Activated CD4-positive, CD25-positive, alpha-beta regulatory T cell (primary cell): ENCODE results near the gene ARID1B.

Source experiments
- DNase-seq, 4 experiments: peaks; one replicate each; lab custom pipeline; 2025; lab: John Stamatoyannopoulos, UW

The ARID1B gene

DNA sequence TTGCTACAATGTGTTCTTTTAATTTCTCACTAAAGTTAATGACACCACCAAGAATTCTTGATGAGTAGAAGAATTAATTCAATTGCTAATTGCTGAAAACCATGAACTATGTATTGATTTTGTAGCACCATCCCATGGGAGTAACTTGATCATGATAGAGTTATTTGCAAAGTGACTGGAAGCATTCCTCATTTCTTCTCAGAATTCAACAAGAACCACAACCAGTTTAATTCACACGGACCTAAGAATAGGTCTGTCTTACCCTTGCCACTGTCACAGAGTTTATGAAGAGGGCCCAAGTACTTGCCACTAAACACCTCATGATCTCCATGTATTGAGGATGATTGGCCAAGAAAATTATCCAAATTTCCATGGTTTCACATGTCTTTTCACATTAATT is 324.0 kb downstream of the ARID1B start:
- DNase-seq, result no peak

- no peak for DNase-seq
These were observed 327.6 kb downstream of the ARID1B start for GRCh38 chr6:157104803-157105202.

DNA sequence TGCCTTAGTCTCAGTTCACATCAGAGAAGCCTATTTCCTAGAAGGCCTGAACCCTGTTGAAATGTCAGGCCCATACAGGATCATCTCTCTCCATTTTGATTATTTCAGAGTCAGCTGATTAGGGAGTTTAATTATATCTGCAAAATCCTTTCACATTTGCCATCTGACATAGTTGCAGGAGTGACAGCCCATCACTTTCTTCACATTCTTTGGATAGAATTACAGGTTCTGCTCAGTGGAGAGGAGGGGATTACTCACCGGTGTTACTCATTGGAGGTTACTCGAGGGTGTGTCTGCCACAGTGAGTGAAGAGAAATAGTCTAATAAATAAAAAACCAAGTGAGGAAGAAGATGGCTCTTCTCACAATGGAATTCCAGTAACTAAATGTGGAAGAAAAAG is 329.3 kb downstream of the ARID1B start:
- no peak for DNase-seq

DNA sequence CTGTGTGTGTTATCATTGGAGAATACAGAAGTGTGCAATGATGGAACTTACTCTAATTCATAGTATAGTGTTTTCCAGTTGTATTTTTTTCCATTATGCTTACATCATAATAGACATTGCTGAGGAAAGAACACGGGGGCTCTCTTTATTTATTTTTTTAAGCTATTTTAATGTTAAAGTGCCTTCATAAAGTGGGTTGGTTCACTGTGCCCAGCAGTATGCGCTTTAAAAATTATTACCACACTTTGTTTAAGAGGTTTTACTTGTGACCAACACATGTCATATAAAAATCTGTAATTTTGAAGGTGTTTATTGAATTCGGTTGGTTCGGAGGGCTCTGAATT is 330.4 kb downstream of the ARID1B start:
- no peak for DNase-seq

DNA sequence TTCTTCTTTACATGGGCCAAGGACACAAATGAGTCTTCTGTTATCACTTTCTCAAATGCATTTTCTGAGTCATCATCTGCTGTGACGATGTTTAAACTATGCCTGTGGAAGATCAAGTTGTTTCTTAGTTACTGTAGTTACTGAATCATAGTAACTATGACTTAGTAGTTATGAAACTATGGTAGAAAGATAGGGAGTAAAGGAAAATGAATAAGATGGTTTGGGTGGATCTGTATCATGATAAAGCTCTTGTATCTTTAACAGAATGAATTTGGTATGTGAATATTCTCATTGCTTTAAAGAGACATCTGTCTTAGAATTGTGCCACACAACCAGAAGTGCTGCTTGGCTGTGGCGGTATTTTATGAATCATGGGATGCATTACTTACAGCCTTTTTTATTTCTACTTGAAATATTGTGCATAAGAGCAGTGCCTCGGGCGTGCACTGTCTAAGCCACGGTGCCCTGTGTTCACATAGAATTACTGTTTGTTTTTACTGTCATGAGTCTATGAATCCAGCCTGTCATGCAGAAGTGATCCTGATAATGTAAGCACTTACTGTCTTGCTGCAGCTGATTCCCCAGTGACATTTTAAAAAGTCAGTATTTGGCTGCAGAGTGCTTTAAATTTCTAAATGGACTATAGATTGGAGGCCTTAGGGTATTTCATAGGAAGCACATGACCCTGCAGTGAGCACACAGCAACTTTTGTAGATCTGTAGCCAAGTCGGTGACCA is 330.9 kb downstream of the ARID1B start:
- DNase-seq, result no peak

DNA sequence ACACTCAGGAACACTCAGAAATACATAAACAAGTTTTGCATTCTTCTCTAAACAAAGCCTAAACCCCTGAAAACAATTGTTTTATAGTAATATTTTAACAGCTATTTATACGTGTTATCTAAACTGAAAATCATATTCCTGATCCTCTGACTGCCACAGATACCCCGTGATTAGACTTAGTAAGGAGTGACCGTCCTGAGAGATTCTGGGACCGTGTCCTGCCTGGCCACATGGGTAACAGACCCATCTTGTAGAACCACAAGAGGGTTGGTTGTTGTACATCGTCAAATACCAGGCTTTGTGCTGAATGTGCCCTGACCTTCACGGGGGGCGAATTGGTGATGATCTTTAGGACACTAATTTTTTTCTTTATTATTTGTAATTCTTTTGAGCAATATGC is 331.7 kb downstream of the ARID1B start:
- DNase-seq, result no peak

DNA sequence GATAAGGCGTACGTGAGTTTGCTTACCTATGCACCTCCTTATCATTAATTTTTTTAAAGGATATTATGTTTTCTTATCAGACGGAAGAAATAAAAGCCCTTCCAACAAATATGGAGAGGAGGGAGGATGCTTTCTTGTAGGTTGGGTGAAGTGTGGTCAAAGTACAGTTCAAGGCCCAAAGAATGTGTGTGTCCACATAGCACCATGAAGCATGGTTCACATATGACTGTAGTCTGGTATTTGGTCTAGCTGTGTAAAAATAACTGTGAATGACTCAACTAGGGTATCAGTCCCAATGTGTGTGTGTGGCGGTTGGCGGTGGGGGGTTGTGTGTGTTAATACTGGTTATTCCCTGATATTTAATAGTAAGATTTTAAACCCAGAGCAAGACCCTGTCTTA is 333.4 kb downstream of the ARID1B start:
- no peak for DNase-seq

- no peak for DNase-seq
These were observed 336.2 kb downstream of the ARID1B start for GRCh38 chr6:157113389-157113788.

- DNase-seq, result no peak
These were observed 339.2 kb downstream of the ARID1B start for GRCh38 chr6:157116426-157116825.

DNA sequence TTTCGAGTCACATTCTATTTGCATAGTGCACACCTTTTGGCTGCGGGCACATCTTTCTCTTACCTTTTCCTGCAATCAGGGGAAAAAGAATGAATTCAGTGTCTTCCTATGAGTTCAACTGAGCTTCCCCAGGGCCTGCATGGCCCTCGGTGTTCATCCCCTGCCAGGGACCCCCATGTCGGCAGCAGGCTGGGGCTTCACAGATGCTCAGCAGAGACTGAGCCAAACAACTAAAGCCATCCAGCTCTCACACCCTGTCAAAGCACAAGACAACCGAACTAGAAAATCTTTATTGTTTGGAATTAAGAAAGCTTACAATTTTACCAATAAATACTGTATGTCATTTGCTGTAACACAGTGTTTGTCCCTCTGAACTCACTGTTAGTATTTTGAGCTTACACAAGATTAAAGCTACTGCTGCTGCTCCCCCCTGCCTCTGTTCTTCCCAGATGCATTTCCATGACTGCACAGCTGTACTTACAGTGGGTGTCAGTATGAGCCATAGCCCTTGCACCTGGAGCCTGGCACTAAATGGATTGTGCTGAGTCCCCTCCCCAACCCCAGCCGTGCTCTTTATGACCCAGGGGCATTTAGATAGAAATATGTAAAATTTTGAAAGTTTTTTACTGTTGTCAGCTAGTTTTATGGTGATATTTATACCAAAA is 340.4 kb downstream of the ARID1B start:
- DNase-seq, result no peak

GRCh38 chr6:157119502-157120027 is 342.4 kb downstream of the ARID1B start:
- no peak for DNase-seq

DNA sequence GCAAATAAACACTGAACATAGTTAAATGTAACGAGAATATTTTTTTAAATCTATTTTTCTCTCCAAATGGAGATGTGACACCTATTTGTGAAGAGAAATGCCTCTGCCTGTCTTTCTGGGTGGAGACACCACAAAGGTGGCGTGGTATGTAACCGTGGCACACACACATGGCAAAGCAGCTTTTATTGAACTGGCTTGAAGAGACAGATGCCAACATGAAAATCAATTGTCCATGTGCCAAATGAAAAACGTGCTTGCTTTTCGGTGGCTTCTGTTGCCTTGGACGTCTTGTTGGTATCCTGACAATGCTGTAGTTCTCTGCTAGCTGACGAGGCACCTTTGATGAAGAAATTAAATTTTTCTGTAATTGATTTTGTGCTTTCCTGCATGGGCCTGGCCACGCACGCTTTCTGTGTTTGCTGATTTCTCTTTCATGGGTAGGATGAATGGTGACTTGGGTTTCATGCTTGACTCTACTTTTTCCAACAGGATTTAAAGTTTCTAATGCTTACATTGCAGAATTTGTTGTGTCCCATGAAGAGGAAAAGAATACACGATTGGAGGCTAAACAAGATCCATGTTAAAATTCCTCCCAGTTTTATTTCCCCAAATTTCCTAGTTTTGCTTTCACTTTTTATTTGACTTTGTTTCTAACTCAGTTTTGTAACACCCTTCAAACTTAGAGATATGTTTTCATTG is 343.5 kb downstream of the ARID1B start:
- no peak for DNase-seq

DNA sequence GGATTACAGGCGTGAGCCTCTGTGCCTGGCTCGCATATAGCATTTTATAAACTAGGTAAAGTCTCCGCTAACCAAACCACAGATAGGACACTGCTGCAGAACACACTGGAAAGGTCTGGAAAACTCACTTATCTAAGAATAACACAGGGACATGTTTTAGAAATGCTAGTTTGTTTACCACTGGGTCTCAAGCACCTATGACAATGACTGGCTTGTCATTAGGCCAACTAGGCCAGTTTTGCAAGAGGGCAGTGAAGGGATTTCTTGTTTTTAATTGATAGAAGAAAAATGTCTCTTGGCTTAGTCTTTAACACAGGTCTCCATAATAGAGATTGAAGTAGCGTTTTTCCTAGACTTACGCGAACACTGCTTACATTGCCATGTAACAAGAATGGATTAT is 344.7 kb downstream of the ARID1B start:
- no peak for DNase-seq

DNA sequence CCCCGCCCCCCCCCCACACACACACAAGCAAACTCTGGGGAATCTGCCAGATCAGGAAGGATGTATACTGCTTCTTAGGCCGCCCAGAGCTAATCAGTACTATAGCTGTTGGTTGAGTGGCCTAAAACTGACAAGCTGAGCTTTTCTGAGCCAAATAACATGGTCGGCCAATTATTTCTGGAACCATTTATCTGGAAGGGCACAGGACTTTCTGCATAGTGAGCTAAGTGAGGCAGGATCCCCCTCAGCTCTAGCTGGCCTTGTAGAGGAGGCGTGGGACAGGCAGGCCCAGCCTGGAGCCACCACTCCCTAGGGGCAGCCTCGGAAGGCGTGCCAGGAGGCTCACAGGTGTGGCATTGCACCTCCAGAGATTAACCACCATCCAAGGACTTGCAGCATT is 346.1 kb downstream of the ARID1B start:
- no peak for DNase-seq

GRCh38 chr6:157124485-157125254 is 347.5 kb downstream of the ARID1B start:
- DNase-seq, result no peak

DNA sequence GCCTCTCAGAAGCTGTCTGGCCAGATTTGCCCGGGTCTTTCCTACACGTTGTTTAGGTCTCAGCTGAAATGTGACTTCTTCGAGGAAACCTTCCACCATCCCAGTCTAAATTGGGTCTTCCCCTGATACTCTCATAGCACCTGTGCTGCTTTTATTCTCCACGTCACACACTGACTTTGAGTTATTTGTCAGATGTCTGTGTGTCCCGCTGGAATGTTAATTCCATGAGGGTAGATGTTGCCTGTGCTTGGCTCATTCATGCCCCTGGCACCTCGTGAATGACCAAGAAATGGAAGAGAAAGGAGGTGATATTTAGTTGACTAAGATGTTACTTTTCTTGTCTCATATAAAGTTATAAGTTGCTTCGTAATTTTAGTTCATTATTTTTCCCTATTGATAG is 348.4 kb downstream of the ARID1B start:
- no peak for DNase-seq

- DNase-seq, result no peak
These were observed 349.3 kb downstream of the ARID1B start for GRCh38 chr6:157126183-157127098.

- DNase-seq, result no peak
These were observed 351.1 kb downstream of the ARID1B start for GRCh38 chr6:157128235-157128775.

- DNase-seq, result no peak
These were observed 354.1 kb downstream of the ARID1B start for GRCh38 chr6:157131250-157131649.

DNA sequence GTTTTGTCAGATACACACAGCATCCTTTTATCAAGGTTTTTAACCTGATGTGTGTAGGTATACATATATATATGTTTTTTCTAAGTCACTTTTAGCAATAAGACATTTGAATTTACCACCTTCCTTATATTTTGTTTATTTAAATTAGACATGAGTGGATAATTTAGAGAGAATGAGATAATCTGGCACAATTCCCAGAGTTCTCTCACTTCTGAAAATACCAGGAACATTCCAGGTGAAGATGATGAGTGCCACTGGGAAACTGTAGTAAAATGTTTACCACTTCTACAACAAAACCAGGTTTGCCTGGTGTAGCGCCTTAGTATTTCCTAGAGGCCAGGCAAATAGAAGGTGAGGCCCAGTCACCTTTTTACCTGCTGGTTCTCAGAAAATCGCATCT is 356.7 kb downstream of the ARID1B start:
- no peak for DNase-seq
